CD4-positive, alpha-beta T cell treated with Interleukin-12 subunit alpha and Interleukin-12 subunit beta, for 1 hour (primary cell): Measurements from ENCODE around the gene SHB.
A peak's percentile ranks its signal among the peaks of the same experiment; 100 is the strongest.
"Not testable (repeated sequence)": the region's sequence is repeated elsewhere in the genome, so short reads cannot be mapped to it uniquely, and the experiment has no call there.

ENCODE experiments used
- DNase-seq: peaks from one replicate; pipeline ENCODE4 v3.0.0-alpha.2; 2020

SHB gene

GRCh38 chr9:37913480-37914153 lies 155.4 kb downstream of the SHB start:
- peak; percentile 82 for DNase-seq

GRCh38 chr9:37911271-37911681 lies 157.8 kb downstream of the SHB start:
- DNase-seq = no peak

GRCh38 chr9:37910271-37910670 lies 158.8 kb downstream of the SHB start:
- DNase-seq = no peak

- not testable (repeated sequence) for DNase-seq
Observed at GRCh38 chr9:37909836-37910235, 159.2 kb downstream of the SHB start.

- DNase-seq = no peak
Observed at GRCh38 chr9:37909326-37909725, 159.7 kb downstream of the SHB start.

GRCh38 chr9:37908698-37909186 lies 160.3 kb downstream of the SHB start:
- no peak for DNase-seq

- DNase-seq = no peak
Observed at GRCh38 chr9:37908283-37908682, 160.7 kb downstream of the SHB start.

- no peak for DNase-seq
Observed at GRCh38 chr9:37906312-37907239, 162.5 kb downstream of the SHB start.

- DNase-seq = no peak
Observed at GRCh38 chr9:37905776-37906175, 163.3 kb downstream of the SHB start.

- no peak for DNase-seq
Observed at GRCh38 chr9:37905131-37905505, 163.9 kb downstream of the SHB start.

- no peak for DNase-seq
Observed at GRCh38 chr9:37904445-37905130, 164.4 kb downstream of the SHB start.

- DNase-seq = peak; percentile 97
Observed at GRCh38 chr9:37903647-37904444, 165.2 kb downstream of the SHB start, which contains the start of gene SLC25A51. TSS of gene SLC25A51 (minus strand) at chr9:37904127. CDS start at chr9:37888550, 15,577 bp downstream.

- DNase-seq = peak; percentile 7
Observed at GRCh38 chr9:37902796-37903646, 166.0 kb downstream of the SHB start.

- DNase-seq = no peak
Observed at GRCh38 chr9:37902131-37902530, 166.9 kb downstream of the SHB start.

- DNase-seq = no peak
Observed at GRCh38 chr9:37899041-37899440, 170.0 kb downstream of the SHB start.

GRCh38 chr9:37897665-37898064 lies 171.4 kb downstream of the SHB start:
- DNase-seq = no peak

- no peak for DNase-seq
Observed at GRCh38 chr9:37892063-37892462, 177.0 kb downstream of the SHB start.

- not testable (repeated sequence) for DNase-seq
Observed at GRCh38 chr9:37891042-37891441, 178.0 kb downstream of the SHB start.

GRCh38 chr9:37889536-37889935 lies 179.5 kb downstream of the SHB start:
- no peak for DNase-seq

GRCh38 chr9:37887977-37888583 lies 180.9 kb downstream of the SHB start:
- DNase-seq = not testable (repeated sequence)

- no peak for DNase-seq
Observed at GRCh38 chr9:37880916-37881479, 188.0 kb downstream of the SHB start.
